HG03457 (cell line): Measurements from ENCODE around the gene CACNG8.

Experiments used
- ATAC-seq: cut with Tn5 transposase; IDR thresholded peaks from one replicate; pipeline ENCODE4 v1.9.1; 2021; ENCODE audit warnings: moderate number of reproducible peaks; ENCODE audit not compliant: unreplicated experiment

The CACNG8 gene

DNA sequence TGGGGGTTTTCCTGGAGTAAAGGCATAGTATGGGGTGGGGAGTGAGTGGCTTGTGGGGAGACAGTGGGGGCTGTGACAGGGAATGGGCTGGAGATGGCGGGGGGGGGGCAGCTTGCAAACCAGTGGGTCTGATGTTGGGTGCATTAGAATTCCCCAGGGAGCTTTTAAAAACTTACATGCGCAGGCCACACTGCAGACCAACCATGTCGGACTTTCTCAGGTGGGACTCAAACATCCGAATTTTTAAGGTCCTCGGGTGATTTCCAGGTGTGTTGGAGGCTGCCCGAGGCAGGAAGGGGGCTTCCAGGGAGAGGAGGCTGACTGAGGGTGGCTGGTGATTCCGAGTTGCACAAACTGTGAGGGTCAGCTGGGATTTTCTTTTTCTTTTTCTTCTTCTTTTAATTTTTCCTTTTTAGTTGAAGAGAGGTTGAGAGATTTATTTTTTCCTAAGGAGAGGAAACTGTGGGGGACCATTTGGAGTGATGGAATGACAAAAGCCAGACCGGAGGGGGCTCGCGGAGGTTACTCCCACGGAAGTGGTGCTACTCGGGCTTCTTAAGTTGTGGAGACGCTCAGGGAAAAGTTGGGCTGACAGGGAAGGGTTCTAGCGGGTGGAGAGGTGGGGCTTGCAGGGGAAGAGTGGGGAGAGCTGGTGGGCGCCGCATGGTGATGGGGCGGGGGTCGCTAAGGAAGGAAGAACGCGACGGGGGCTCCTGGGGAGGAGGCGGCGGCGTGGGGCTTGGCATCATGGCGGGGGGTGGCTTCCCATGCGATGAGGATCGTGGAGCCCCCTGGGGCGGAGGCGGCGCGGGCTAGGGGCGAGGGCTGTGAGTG, 997 bp upstream of the CACNG8 start:
- ATAC-seq: no peak

GRCh38 chr19:53965091-53965490, 2.4 kb downstream of the CACNG8 start:
- ATAC-seq: no peak

DNA sequence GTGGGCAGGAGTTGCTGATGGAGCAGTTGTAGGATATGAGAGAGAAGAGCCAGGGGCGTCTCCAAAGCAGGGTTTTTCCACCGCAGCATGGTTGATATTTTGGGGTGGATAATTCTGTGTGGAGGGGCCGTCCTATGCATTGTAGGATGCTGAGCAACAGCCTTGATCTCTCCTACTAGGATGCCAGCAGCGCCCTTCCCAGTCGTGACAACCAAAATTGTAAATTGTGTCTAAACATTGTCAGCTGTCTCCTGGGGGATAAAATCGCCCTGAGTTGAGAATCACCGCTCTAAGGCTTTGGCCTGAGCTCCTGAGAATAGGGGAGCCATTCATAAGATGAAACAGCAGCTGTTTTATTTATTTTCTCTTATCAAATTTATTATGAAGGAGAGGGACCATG, 4.2 kb downstream of the CACNG8 start:
- ATAC-seq: no peak

- ATAC-seq: no peak
Observed at GRCh38 chr19:53969366-53969765, 6.6 kb downstream of the CACNG8 start.

DNA sequence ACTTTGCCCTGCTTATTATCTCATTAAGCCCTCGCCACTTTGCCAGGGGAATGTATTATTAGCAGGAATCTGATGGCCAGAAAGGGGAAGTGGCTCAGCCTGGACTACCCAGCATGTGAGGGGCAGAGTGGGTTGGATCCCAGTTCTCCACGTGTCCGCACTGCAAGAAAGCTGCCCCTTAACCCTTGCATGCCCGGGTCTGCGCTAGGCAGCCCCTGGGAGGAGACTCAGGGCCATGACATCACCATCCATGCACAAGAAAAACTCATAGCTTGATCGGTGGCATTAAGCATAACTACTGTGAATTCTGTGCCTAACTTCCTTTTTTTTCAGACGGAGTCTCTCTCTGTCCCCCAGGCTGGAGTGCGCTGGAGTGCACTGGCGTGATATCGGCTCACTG, 8.9 kb downstream of the CACNG8 start:
- ATAC-seq: no peak

DNA sequence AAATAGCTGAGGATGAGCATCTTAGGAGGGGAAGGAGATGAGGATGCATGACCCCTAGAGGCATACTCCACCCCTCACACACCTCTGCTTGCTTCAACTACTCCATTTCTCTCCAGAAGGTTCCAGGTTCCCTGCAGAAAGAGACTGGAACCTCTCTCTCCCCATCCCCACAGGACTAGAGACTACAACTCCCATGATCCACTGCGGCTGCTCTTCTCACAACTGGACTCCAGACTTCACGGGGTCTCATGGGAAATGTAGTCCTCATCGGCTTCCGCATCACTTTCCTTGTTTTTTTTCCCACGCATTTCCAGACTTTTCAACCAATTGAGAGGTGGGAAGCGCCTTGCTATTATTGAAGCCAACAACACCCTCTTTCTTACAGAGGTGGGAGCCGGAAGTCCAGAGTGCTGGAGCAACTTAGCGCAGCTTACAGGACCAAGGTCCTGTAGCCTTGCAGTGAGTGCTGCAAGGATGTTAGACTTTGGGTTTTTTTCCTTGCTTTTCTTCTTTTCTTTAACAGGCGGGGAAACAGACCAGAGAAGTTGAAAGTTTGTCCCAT, 14.8 kb downstream of the CACNG8 start:
- ATAC-seq: no peak

GRCh38 chr19:53977991-53978731, 15.4 kb downstream of the CACNG8 start:
- no peak for ATAC-seq

- no peak for ATAC-seq
Observed at GRCh38 chr19:53978975-53979801, 16.5 kb downstream of the CACNG8 start.

- no peak for ATAC-seq
Observed at GRCh38 chr19:53980539-53981375, 18.0 kb downstream of the CACNG8 start.

GRCh38 chr19:53981376-53981951, 18.7 kb downstream of the CACNG8 start:
- ATAC-seq: no peak

DNA sequence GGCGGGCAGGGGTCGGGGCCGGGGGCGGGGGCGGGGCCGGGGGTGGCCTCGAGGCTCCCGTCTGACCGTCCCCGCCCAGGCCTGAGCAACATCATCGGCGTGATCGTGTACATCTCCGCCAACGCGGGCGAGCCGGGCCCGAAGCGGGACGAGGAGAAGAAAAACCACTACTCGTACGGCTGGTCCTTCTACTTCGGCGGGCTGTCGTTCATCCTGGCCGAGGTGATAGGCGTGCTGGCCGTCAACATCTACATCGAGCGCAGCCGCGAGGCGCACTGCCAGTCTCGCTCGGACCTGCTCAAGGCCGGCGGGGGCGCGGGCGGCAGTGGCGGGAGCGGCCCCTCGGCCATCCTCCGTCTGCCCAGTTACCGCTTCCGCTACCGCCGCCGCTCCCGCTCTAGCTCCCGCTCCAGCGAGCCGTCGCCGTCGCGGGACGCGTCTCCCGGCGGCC, 19.3 kb downstream of the CACNG8 start:
- ATAC-seq: no peak

DNA sequence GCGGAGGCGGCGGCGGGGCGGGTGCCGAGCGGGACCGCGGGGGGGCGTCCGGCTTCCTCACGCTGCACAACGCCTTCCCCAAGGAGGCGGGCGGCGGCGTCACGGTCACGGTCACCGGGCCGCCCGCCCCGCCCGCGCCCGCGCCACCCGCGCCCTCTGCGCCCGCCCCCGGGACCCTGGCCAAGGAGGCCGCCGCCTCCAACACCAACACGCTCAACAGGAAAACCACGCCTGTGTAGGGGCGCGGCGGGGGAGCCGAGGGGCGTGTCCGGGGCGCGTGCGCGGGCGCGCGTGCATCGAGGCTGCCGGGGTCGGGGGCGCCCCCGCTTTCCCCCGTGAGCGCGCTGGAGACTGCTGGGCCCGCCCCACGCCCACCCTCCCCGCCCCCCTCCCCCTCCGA, 19.9 kb downstream of the CACNG8 start:
- ATAC-seq: no peak

DNA sequence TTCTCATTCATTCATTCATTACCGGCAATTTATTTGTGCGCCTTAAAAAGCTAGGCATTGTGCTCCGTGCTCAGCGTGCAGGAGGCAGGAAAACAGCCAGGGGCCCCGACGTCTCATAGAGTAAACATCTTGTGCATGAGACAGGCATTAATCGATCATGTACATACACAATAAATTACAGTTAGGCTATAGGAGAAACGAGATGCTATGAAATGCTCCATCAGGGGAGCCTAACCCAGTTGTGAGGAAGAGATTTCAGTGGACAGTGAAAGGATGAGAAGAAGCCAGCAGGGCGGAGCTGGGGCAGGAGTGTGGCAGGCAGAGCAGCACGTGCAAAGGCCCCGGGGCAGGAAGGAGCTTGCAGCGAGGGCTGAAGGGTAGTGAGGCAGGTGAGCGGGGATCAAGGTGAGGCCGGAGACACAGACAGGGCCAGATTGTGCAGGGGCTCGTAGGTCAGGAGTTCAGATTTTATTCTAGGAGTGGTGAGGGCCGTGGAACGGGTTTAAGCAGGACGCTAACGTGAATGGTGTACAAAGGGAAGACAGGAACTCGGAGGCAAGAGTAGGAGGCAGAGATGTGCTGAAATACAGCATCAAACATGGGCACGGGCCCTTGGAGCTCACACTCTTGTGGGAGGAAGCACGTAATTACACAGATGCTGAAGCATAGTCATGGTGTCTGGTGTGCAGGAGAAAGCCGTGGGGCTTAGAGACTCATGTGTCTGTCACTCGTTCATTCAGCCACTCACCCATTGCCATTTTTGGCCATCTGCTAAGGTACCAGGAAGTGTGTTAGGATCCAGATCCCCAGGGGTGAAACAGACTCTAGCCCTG, 20.9 kb downstream of the CACNG8 start:
- no peak for ATAC-seq

DNA sequence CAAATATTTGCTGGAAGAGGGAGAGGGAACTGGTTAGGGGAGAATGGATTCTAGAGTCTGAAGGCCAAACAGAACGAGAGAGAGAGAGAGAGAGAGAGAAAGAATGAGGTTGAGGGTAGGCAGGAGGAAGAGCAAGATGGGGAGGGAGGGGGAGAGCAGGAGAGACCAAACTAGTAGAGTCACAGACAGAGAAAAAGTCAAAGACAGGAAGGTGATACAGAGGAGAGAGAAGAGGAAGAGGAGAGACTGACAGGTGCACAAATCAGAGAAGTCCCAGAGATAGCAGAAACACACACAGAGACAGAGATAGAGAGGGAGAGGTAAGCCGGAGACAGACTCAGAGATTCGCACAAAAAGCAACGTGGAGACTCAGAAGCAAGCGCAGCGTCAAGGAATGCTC, 23.1 kb downstream of the CACNG8 start:
- ATAC-seq: no peak

DNA sequence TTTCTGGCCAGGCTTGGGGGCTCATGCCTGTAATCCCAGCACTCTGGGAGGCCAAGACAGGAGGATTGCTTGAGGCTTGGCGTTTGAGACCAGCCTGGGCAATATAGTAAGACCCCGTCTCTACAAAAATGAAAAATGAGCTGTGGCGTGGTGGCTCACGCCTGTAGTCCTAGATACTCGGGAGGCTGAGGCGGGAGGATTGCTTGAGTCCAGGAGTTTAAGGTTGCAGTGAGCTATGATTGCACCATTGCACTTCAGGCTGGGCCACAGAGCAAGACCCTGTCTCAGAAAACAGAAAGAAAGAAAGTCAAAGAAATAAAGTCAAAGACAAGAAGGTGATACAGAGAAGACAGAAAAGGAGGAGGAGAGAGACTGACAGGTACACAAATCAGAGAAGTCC, 26.2 kb downstream of the CACNG8 start:
- no peak for ATAC-seq

DNA sequence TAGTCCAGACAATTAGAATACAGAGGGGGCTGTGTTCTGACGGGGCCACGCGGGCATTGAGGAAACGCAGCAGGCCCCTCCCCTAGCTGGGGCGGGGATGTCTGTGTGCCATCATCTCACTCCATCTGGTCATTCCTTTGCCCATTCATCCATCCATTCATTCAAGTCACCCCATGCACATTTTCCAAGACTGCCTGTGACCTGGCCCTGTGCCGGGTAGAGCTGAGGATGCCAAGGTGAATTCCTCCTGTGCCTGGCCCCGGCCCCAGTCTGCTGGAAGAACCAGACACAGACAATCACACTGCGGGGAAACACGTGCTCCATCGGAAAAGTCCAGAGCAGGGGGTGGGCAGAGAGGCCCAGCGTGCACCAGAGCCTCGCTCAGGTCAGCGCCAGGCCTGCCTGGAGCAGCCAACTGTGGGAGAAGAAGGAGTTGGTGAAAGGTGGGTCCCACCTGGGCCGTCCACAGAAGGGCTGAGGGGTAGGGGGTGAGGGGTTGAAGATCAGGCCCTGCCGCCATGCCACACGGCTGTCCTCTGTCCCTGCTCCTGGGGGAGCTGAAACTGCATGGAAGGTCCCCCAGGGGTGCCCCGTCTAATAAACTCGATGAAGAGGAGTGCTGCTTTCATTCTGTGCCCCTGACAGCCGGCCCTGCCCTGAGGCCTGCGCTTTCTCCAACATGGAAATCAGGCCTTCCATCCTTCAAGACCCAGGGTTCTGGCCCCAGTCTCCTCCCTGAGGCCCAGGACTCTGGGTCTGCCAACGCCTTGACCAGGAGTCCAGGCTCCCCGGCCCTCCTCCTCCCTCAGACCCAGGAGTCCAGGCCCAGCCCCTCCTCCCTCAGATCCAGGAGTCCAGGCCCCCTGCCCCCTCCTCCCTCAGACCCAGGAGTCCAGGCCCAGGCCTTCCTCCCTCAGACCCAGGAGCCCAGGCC, 27.1 kb downstream of the CACNG8 start:
- no peak for ATAC-seq

DNA sequence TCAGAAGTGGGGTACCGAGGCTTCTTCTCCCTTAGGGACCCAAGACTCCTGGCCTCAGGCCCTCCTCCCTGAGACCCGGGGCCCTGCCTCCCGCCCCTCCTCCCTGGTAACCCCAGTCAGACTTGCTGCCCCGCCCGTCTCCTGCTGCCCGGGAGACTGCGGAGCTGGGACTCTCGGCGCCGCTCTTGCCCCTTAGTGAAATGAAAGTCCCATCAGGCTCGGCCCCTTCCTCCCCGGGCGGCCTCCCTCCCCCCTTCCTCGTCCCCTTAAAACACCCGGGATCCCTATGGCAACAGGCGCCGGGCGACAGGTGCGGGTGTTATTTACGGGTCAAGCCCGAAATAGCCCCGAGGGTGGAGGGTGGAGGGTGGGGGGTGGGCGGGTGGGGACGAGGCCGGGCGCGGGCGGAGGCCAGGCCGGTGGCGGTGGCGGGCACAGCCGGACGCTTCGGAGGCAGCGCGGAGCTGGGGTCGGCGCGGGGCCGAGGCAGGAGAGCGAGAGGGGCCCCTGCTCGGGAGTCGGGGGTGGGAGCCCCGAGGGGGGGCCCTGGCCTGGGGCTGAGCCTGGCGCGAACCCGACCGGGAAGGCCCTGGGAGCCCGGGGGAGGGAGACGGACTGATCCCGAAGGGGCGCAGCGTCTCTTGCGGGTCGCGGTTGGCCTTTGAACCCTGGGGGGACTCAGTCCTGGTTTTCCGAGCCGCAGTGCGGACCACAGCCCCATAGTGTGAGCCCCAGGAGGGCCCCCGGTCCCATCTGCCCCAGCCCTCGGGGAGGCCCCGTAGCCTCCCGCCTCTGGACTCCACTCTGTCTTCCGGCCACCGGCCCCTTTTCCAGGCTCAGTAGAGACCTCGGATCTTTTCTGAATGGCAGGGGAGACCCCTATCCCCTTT, 28.7 kb downstream of the CACNG8 start, which contains the start of gene CACNG6:
Gene CACNG6 (plus strand): TSS at position 414 of the 890 bp plus-strand sequence. CDS start 1,241 bp downstream, outside the sequence.
- ATAC-seq: no peak
